Liver (tissue), 9 donors: ENCODE data around the gene PAPPA. TPM values are rescaled to one million over a fixed set of nuclear protein-coding genes. Genes with fewer than 3 reads are reported as not detected.

ENCODE experiments used
- DNase-seq: peaks from one replicate; pipeline ENCODE4 v3.0.0-alpha.2; 2017; ENCODE audit warnings: low spot score
- H3K27ac ChIP-seq, 2 donors: one replicate each; pipeline ENCODE4 v1.7.0; 2013; ENCODE audit warnings: inconsistent platforms in 2 of 2, low read length in 2 of 2, control low read depth in 1 of 2, low read depth in 1 of 2, mild to moderate bottlenecking in 1 of 2
- H3K27me3 ChIP-seq, 4 donors: one replicate each; pipeline versions ENCODE4 v1.6.1 to v1.7.0; 2013; ENCODE audit warnings: low read length in 3 of 4, inconsistent platforms in 1 of 4, mild to moderate bottlenecking in 1 of 4, moderate library complexity in 1 of 4; ENCODE audit not compliant: control insufficient read depth in 4 of 4, insufficient read depth in 4 of 4
- H3K36me3 ChIP-seq, 4 donors: one replicate each; pipeline versions ENCODE4 v1.6.1 to v1.7.0; 2013; ENCODE audit warnings: low read length in 3 of 4, mild to moderate bottlenecking in 3 of 4, low read depth in 1 of 4, moderate library complexity in 1 of 4; ENCODE audit not compliant: control insufficient read depth in 4 of 4, insufficient read depth in 3 of 4
- H3K4me1 ChIP-seq, 4 donors: one replicate each; pipeline versions ENCODE4 v1.6.1 to v1.7.0; 2013; ENCODE audit warnings: low read length in 3 of 4, mild to moderate bottlenecking in 3 of 4, moderate library complexity in 1 of 4; ENCODE audit not compliant: control insufficient read depth in 4 of 4, insufficient read depth in 4 of 4
- H3K4me3 ChIP-seq, 3 donors: one replicate each; pipeline versions ENCODE4 v1.6.1 to v1.7.0; 2013; ENCODE audit warnings: low read length in 3 of 3, control low read depth in 1 of 3, low read depth in 1 of 3, mild to moderate bottlenecking in 1 of 3
- H3K9ac ChIP-seq, 2 donors: one replicate each; pipeline ENCODE4 v1.7.0; 2013; ENCODE audit warnings: low read length in 2 of 2, mild to moderate bottlenecking in 2 of 2, moderate library complexity in 2 of 2, control low read depth in 1 of 2, low read depth in 1 of 2
- H3K9me3 ChIP-seq, 4 donors: one replicate each; pipeline versions ENCODE4 v1.6.1 to v1.7.0; 2013; ENCODE audit warnings: low read length in 3 of 4; ENCODE audit not compliant: control insufficient read depth in 4 of 4
- ATF3 ChIP-seq: IDR thresholded peaks from 2 replicates; pipeline ENCODE4 v1.6.1; 2016; ENCODE audit warnings: antibody characterized with exemption
- CTCF ChIP-seq: fragments of 150-350 bp; IDR thresholded peaks from 2 replicates; pipeline ENCODE4 v1.5.1; 2017; ENCODE audit warnings: improper control_type of control experiment, low read depth, low read length; ENCODE audit not compliant: missing input control
- EGR1 ChIP-seq, 2 donors: IDR thresholded peaks; 2 replicates each; pipeline ENCODE4 v1.6.1; 2016 to 2018; ENCODE audit warnings: antibody characterized with exemption in 2 of 2, low read depth in 2 of 2
- FOXA1 ChIP-seq: IDR thresholded peaks from 2 replicates; pipeline ENCODE4 v1.6.1; 2016; ENCODE audit warnings: antibody characterized with exemption
- FOXA2 ChIP-seq: IDR thresholded peaks from 2 replicates; pipeline ENCODE4 v1.6.1; 2016; ENCODE audit warnings: antibody characterized with exemption
- GABPA ChIP-seq, 2 donors: IDR thresholded peaks in 1 of 2; conservative IDR thresholded peaks in 1 of 2; 2 replicates each; pipeline ENCODE4 v1.6.1; 2016; ENCODE audit warnings: antibody characterized with exemption in 2 of 2, mild to moderate bottlenecking in 1 of 2, moderate library complexity in 1 of 2
- HNF4A ChIP-seq, 2 donors: conservative IDR thresholded peaks; 2 replicates each; pipeline ENCODE4 v1.6.1; 2016; ENCODE audit warnings: antibody characterized with exemption in 2 of 2, mild to moderate bottlenecking in 2 of 2
- HNF4G ChIP-seq: IDR thresholded peaks from 2 replicates; pipeline ENCODE4 v1.6.1; 2016; ENCODE audit warnings: antibody characterized with exemption
- JUND ChIP-seq, 2 donors: IDR thresholded peaks; 2 replicates each; pipeline ENCODE4 v1.6.1; 2016; ENCODE audit warnings: antibody characterized with exemption in 2 of 2
- MAX ChIP-seq: IDR thresholded peaks from 2 replicates; pipeline ENCODE4 v1.6.1; 2016; ENCODE audit warnings: antibody characterized with exemption
- NR2F2 ChIP-seq: IDR thresholded peaks from 2 replicates; pipeline ENCODE4 v1.6.1; 2016; ENCODE audit warnings: antibody characterized with exemption
- RAD21 ChIP-seq, 2 donors: IDR thresholded peaks; 2 replicates each; pipeline ENCODE4 v1.6.1; 2016; ENCODE audit warnings: antibody characterized with exemption in 2 of 2, mild to moderate bottlenecking in 2 of 2
- RXRA ChIP-seq, 2 donors: IDR thresholded peaks; 2 replicates each; pipeline ENCODE4 v1.6.1; 2017 to 2018; ENCODE audit warnings: antibody characterized with exemption in 2 of 2, mild to moderate bottlenecking in 1 of 2
- SP1 ChIP-seq: IDR thresholded peaks from 2 replicates; pipeline ENCODE4 v1.6.1; 2018; ENCODE audit warnings: antibody characterized with exemption, mild to moderate bottlenecking
- TAF1 ChIP-seq: conservative IDR thresholded peaks from 2 replicates; pipeline ENCODE4 v1.6.1; 2016; ENCODE audit warnings: antibody characterized with exemption, mild to moderate bottlenecking
- YY1 ChIP-seq: IDR thresholded peaks from 2 replicates; pipeline ENCODE4 v1.6.1; 2016; ENCODE audit warnings: antibody characterized with exemption, mild to moderate bottlenecking
- ZBTB33 ChIP-seq: IDR thresholded peaks from 2 replicates; pipeline ENCODE4 v1.6.1; 2016; ENCODE audit warnings: antibody characterized with exemption
- WGBS: extraction: QIAGEN DNeasy Blood & Tissue Kit; methylation state at CpG from one replicate; pipeline ENCODE4 v1.1.7; 2013; 5-methylcytosine and 5-hydroxymethylcytosine counted together
- polyA plus RNA-seq, 2 donors: library from polyadenylated mRNA; stranded (reverse) in 1 of 2; unstranded in 1 of 2; fragments of 200-250 nt in 1 of 2; fragments of >200 nt in 1 of 2; fragmentation: Nextera tagmentation in 1 of 2; extraction: Ambion mirVana in 1 of 2; gene quantifications; one replicate each; pipeline versions ENCODE4 v1.2.1 to v1.2.3, GENCODE V29; 2013 to 2015
- total RNA-seq, 2 donors: library from RNA; depleted of rRNA; stranded (reverse); fragments of >200 nt; gene quantifications; one replicate each; pipeline ENCODE4 v1.2.3, GENCODE V29; 2014
- donor health status: healthy.
- donor health status: healthy.
- donor health status: healthy.
- donor health status: healthy.
- donor health status: healthy.

PAPPA gene
- total and polyA plus RNA-seq, 4 donors, result 0.03 to 0.33 (median 0.20) TPM

GRCh38 chr9:116325924-116326323 is 172.3 kb downstream of the PAPPA start:
- no peaks in the 10 kb centered on the region for H3K9me3 ChIP-seq
- DNase-seq, result no peak
- TF ChIP-seq RAD21 (IDR thresholded peaks at IDR 0.05), result no peak
- no peak for TF ChIP-seq EGR1 (IDR thresholded peaks at IDR 0.05; ENCODE audit: low read depth in 2 of 2)
- no peak for TF ChIP-seq ZBTB33
- no peak for TF ChIP-seq CTCF
- TF ChIP-seq HNF4G, result no peak
- TF ChIP-seq JUND (IDR thresholded peaks at IDR 0.05), result no peak
- TF ChIP-seq NR2F2, result no peak
- TF ChIP-seq MAX, result no peak
- TF ChIP-seq FOXA2, result no peak
- TF ChIP-seq ATF3, result no peak
- TF ChIP-seq YY1, result no peak
- TF ChIP-seq GABPA (IDR thresholded peaks at IDR 0.05 in 1 of 2, conservative IDR thresholded peaks at IDR 0.05 in 1 of 2), result no peak
- no peak for TF ChIP-seq FOXA1
- no peak for TF ChIP-seq TAF1
- no peak for TF ChIP-seq RXRA (IDR thresholded peaks at IDR 0.05)
- TF ChIP-seq SP1, result no peak
- no peak for TF ChIP-seq HNF4A (conservative IDR thresholded peaks at IDR 0.05)
- H3K4me1 ChIP-seq, result no peaks in the 10 kb centered on the region
- H3K27me3 ChIP-seq, result no peaks in the 10 kb centered on the region
- H3K27ac ChIP-seq, result no peak overlapping the region
- H3K9ac ChIP-seq, result no peak overlapping the region
- no peaks in the 10 kb centered on the region for H3K36me3 ChIP-seq
- H3K4me3 ChIP-seq, result no peak overlapping the region

GRCh38 chr9:116327701-116328405 is 174.3 kb downstream of the PAPPA start:
- no peaks in the 10 kb centered on the region for H3K36me3 ChIP-seq
- no peak overlapping the region for H3K4me3 ChIP-seq
- no peak overlapping the region for H3K9ac ChIP-seq
- no peaks in the 10 kb centered on the region for H3K27me3 ChIP-seq
- TF ChIP-seq EGR1 (IDR thresholded peaks at IDR 0.05; ENCODE audit: low read depth in 2 of 2), result no peak
- no peak for TF ChIP-seq MAX
- TF ChIP-seq NR2F2, result no peak
- no peak for TF ChIP-seq ATF3
- no peak for TF ChIP-seq HNF4G
- 53% methylated on average over 4 of the region's 4 CpGs for WGBS
- DNase-seq, result no peak
- no peaks in the 10 kb centered on the region for H3K4me1 ChIP-seq
- H3K9me3 ChIP-seq, result no peaks in the 10 kb centered on the region
- H3K27ac ChIP-seq, result no peak overlapping the region
